Activated T-helper 2 cell treated with anti-CD3 and anti-CD28 coated beads, Interferon-gamma antibody, Interleukin-2, Interleukin-4, amounts not matched to agents 10 μg/mL and 5 μg/mL and 100 μg/mL, durations not matched to agents 14 hours and 24 hours and 36 hours (primary cell): ENCODE results near the gene GRAP2. TPM values are rescaled to one million over a fixed set of nuclear protein-coding genes. Genes with fewer than 3 reads are reported as not detected.
"Not testable (repeated sequence)": the region's sequence is repeated elsewhere in the genome, so short reads cannot be mapped to it uniquely, and the experiment has no call there.

Experiments used
- DNase-seq: peaks from one replicate; pipeline ENCODE4 v3.0.0; 2021; ENCODE audit warnings: low spot score
- H3K27ac Mint-ChIP-seq: one replicate; pipeline ENCODE4 v1.8.0; 2021; ENCODE audit warnings: mixed read lengths
- H3K27me3 Mint-ChIP-seq: one replicate; pipeline ENCODE4 v1.8.0; 2021; ENCODE audit warnings: low read depth, mixed read lengths
- H3K36me3 Mint-ChIP-seq: one replicate; pipeline ENCODE4 v1.8.0; 2021; ENCODE audit warnings: low read depth, mixed read lengths
- H3K4me1 Mint-ChIP-seq: one replicate; pipeline ENCODE4 v1.8.0; 2021; ENCODE audit warnings: low read depth, mixed read lengths
- H3K4me3 Mint-ChIP-seq: one replicate; pipeline ENCODE4 v1.8.0; 2021; ENCODE audit warnings: low read depth, mild to moderate bottlenecking, moderate library complexity, mixed read lengths
- H3K9me3 Mint-ChIP-seq: one replicate; pipeline ENCODE4 v1.8.0; 2021; ENCODE audit warnings: mixed read lengths
- intact Hi-C: fragments of 100-400 bp; cut with micrococcal nuclease; formaldehyde crosslinking; loops from one replicate; pipeline ENCODE4 v1.15.1; 2023
- total RNA-seq: library from RNA; stranded (reverse); gene quantifications from 2 replicates; pipeline ENCODE4 v1.2.3, GENCODE V29; 2022

The GRAP2 gene
- total RNA-seq, 1 donor from 2014 or later = 46.5 TPM

- peaks cover 30% of the 10 kb centered on the region for H3K27me3 Mint-ChIP-seq
- H3K4me3 Mint-ChIP-seq = no peak overlapping the region
- DNase-seq = no peak
- intact Hi-C loops = no loop called here
- H3K36me3 Mint-ChIP-seq = no peaks in the 10 kb centered on the region
- peaks cover 11% of the 10 kb centered on the region for H3K4me1 Mint-ChIP-seq
- H3K27ac Mint-ChIP-seq = no peak overlapping the region
- no peaks in the 10 kb centered on the region for H3K9me3 Mint-ChIP-seq
Observed at GRCh38 chr22:39988386-39989114, 87.7 kb downstream of the GRAP2 start.

- no peaks in the 10 kb centered on the region for H3K9me3 Mint-ChIP-seq
- H3K4me1 Mint-ChIP-seq = peaks cover 19% of the 10 kb centered on the region
- H3K4me3 Mint-ChIP-seq = no peak overlapping the region
- DNase-seq = no peak
- no peak overlapping the region for H3K27ac Mint-ChIP-seq
- no peaks in the 10 kb centered on the region for H3K36me3 Mint-ChIP-seq
- intact Hi-C loops = no loop called here
- peaks cover 37% of the 10 kb centered on the region for H3K27me3 Mint-ChIP-seq
Observed at GRCh38 chr22:39989633-39990032, 88.7 kb downstream of the GRAP2 start.

GRCh38 chr22:39990686-39991085 lies 89.8 kb downstream of the GRAP2 start:
- intact Hi-C loops = no loop called here
- no peaks in the 10 kb centered on the region for H3K36me3 Mint-ChIP-seq
- H3K27me3 Mint-ChIP-seq = peaks cover 35% of the 10 kb centered on the region
- peaks cover 11% of the 10 kb centered on the region for H3K4me1 Mint-ChIP-seq
- H3K4me3 Mint-ChIP-seq = no peak overlapping the region
- DNase-seq = no peak
- no peak overlapping the region for H3K27ac Mint-ChIP-seq
- H3K9me3 Mint-ChIP-seq = no peaks in the 10 kb centered on the region

GRCh38 chr22:39991159-39991860 lies 90.4 kb downstream of the GRAP2 start:
- intact Hi-C loops = no loop called here
- Mint-ChIP-seq H3K27ac (no peak overlapping the region), H3K36me3 (no peaks in the 10 kb centered on the region), H3K4me3 (no peak overlapping the region), H3K27me3 (peaks cover 42% of the 10 kb centered on the region), H3K4me1 (peaks cover 7% of the 10 kb centered on the region), H3K9me3 (no peaks in the 10 kb centered on the region)
- DNase-seq = no peak

- Mint-ChIP-seq H3K27ac (no peak overlapping the region), H3K9me3 (no peaks in the 10 kb centered on the region), H3K36me3 (no peaks in the 10 kb centered on the region), H3K27me3 (peaks cover 50% of the 10 kb centered on the region), H3K4me1 (peaks cover 7% of the 10 kb centered on the region), H3K4me3 (no peak overlapping the region)
- intact Hi-C loops = no loop called here
- DNase-seq = no peak
Observed at GRCh38 chr22:39992088-39992826, 91.4 kb downstream of the GRAP2 start.

GRCh38 chr22:39992894-39993293 lies 92.0 kb downstream of the GRAP2 start:
- H3K9me3 Mint-ChIP-seq, H3K4me3 Mint-ChIP-seq, intact Hi-C loops, H3K27ac Mint-ChIP-seq, H3K4me1 Mint-ChIP-seq, H3K36me3 Mint-ChIP-seq, DNase-seq: not testable (repeated sequence)
- H3K27me3 Mint-ChIP-seq = peaks cover 52% of the 10 kb centered on the region

GRCh38 chr22:39994041-39994565 lies 93.2 kb downstream of the GRAP2 start:
- H3K27ac Mint-ChIP-seq = peak overlapping the region; percentile 39
- H3K27me3 Mint-ChIP-seq = peaks cover 53% of the 10 kb centered on the region
- DNase-seq = no peak
- H3K9me3 Mint-ChIP-seq = no peaks in the 10 kb centered on the region
- peaks cover 7% of the 10 kb centered on the region for H3K4me1 Mint-ChIP-seq
- no peaks in the 10 kb centered on the region for H3K36me3 Mint-ChIP-seq
- intact Hi-C loops = no loop called here
- H3K4me3 Mint-ChIP-seq = peak overlapping the region; percentile 60

GRCh38 chr22:39994566-39995392 lies 93.9 kb downstream of the GRAP2 start, which contains the start of gene FAM83F:
TSS of gene FAM83F (plus strand) at chr22:39994954. CDS start at chr22:39995043, 89 bp downstream.
- H3K27me3 Mint-ChIP-seq = peaks cover 51% of the 10 kb centered on the region
- peak within 1 kb of the TSS; percentile 60 for H3K4me3 Mint-ChIP-seq
- peak within 1 kb of the TSS; percentile 39 for H3K27ac Mint-ChIP-seq
- H3K9me3 Mint-ChIP-seq = no peaks in the 10 kb centered on the region
- peaks cover 7% of the 10 kb centered on the region for H3K4me1 Mint-ChIP-seq
- intact Hi-C loops = no loop called here
- H3K36me3 Mint-ChIP-seq = no peaks in the 10 kb centered on the region
- no peak for DNase-seq

GRCh38 chr22:39995393-39996252 lies 94.7 kb downstream of the GRAP2 start:
- Mint-ChIP-seq H3K27me3 (peaks cover 54% of the 10 kb centered on the region), H3K27ac (no peak overlapping the region), H3K36me3 (no peaks in the 10 kb centered on the region), H3K4me1 (peaks cover 7% of the 10 kb centered on the region), H3K9me3 (no peaks in the 10 kb centered on the region), H3K4me3 (peak overlapping the region; percentile 24)
- DNase-seq = no peak
- intact Hi-C loops = no loop called here

- H3K27me3 Mint-ChIP-seq = peaks cover 51% of the 10 kb centered on the region
- H3K36me3 Mint-ChIP-seq = no peaks in the 10 kb centered on the region
- intact Hi-C loops = no loop called here
- peaks cover 7% of the 10 kb centered on the region for H3K4me1 Mint-ChIP-seq
- no peak overlapping the region for H3K4me3 Mint-ChIP-seq
- H3K27ac Mint-ChIP-seq = no peak overlapping the region
- H3K9me3 Mint-ChIP-seq = no peaks in the 10 kb centered on the region
- DNase-seq = no peak
Observed at GRCh38 chr22:39996732-39997131, 95.8 kb downstream of the GRAP2 start.

- Mint-ChIP-seq H3K4me1 (peaks cover 7% of the 10 kb centered on the region), H3K9me3 (no peaks in the 10 kb centered on the region), H3K27me3 (peaks cover 52% of the 10 kb centered on the region), H3K36me3 (no peaks in the 10 kb centered on the region), H3K27ac (no peak overlapping the region), H3K4me3 (no peak overlapping the region)
- DNase-seq = no peak
- intact Hi-C loops = no loop called here
Observed at GRCh38 chr22:39997421-39997820, 96.5 kb downstream of the GRAP2 start.
